ENCODE measurements around the gene TSKS. TPM values are rescaled to one million over a fixed set of nuclear protein-coding genes. Genes with fewer than 3 reads are reported as not detected.

Gene TSKS
- total and polyA plus RNA-seq, 4 donors, result 0.23 to 0.83 (median 0.61) TPM

- Histone ChIP-seq H3K27ac (ENCODE audit: low read depth in 1 of 2, low read length in 1 of 2) (no peak overlapping the region), H3K9me3 (ENCODE audit: control insufficient read depth in 4 of 4, insufficient read depth in 3 of 4, low read length in 3 of 4) (no peaks in the 10 kb centered on the region), H3K4me1 (ENCODE audit: control insufficient read depth in 5 of 5, insufficient read depth in 5 of 5, low read length in 5 of 5) (no peaks in the 10 kb centered on the region), H3K9ac (ENCODE audit: insufficient read depth in 1 of 2, low read length in 2 of 2) (no peak overlapping the region), H3K36me3 (ENCODE audit: control insufficient read depth in 4 of 4, insufficient read depth in 4 of 4, low read length in 4 of 4) (peaks cover 13 to 67% (median 48%) of the 10 kb centered on the region in 4 donors), H3K27me3 (ENCODE audit: control insufficient read depth in 3 of 3, insufficient read depth in 3 of 3, low read length in 2 of 3) (no peaks in the 10 kb centered on the region), H3K4me3 (no peak overlapping the region)
- DNase-seq (no peak), ATAC-seq (ENCODE audit: insufficient read depth, low FRiP score) (no peak)
- WGBS, 2 donors, result 97% methylated on average over 25 to 26 of the region's 26 CpGs
- no peak for TF ChIP-seq CTCF (IDR thresholded peaks at IDR 0.05; ENCODE audit: control extremely low read depth, extremely low read depth)
Observed at GRCh38 chr19:49791776-49792445, 28.8 kb upstream of the TSKS start.

DNA sequence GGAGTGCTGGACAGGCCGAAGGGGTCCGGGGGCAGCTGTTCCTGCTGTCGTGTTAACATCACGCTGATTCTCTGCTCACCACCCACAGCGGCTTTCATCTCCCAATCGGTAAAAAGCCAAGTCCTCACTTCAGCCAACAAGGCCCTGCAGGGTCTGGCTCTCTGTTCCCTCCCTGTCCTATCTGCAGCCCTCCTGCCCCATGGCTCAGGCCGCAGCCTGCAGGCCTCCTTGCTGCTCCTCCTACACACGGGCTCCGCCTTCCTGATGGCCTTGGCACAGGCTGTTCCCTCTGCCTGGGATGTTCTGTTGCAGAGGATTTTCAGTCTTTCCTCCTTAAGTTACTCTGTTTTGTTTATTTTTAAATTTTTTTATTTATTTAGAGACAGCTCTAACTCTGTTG lies 27.8 kb upstream of the TSKS start:
- no peak overlapping the region for H3K9ac ChIP-seq (ENCODE audit: insufficient read depth in 1 of 2, low read length in 2 of 2)
- TF ChIP-seq CTCF (IDR thresholded peaks at IDR 0.05; ENCODE audit: control extremely low read depth, extremely low read depth), result no peak
- H3K4me1 ChIP-seq (ENCODE audit: control insufficient read depth in 5 of 5, insufficient read depth in 5 of 5, low read length in 5 of 5), result no peaks in the 10 kb centered on the region
- peaks cover 4 to 61% (median 37%) of the 10 kb centered on the region in 4 donors for H3K36me3 ChIP-seq (ENCODE audit: control insufficient read depth in 4 of 4, insufficient read depth in 4 of 4, low read length in 4 of 4)
- H3K27me3 ChIP-seq (ENCODE audit: control insufficient read depth in 3 of 3, insufficient read depth in 3 of 3, low read length in 2 of 3), result no peaks in the 10 kb centered on the region
- ATAC-seq (ENCODE audit: insufficient read depth, low FRiP score) (no peak), DNase-seq (no peak)
- H3K4me3 ChIP-seq, result no peak overlapping the region
- no peaks in the 10 kb centered on the region for H3K9me3 ChIP-seq (ENCODE audit: control insufficient read depth in 4 of 4, insufficient read depth in 3 of 4, low read length in 3 of 4)
- no peak overlapping the region for H3K27ac ChIP-seq (ENCODE audit: low read depth in 1 of 2, low read length in 1 of 2)
- WGBS, 2 donors, result 80 to 85% methylated on average over 9 of the region's 9 CpGs

- Histone ChIP-seq H3K4me1 (ENCODE audit: control insufficient read depth in 5 of 5, insufficient read depth in 5 of 5, low read length in 5 of 5) (no peaks in the 10 kb centered on the region), H3K27me3 (ENCODE audit: control insufficient read depth in 3 of 3, insufficient read depth in 3 of 3, low read length in 2 of 3) (no peaks in the 10 kb centered on the region), H3K36me3 (ENCODE audit: control insufficient read depth in 4 of 4, insufficient read depth in 4 of 4, low read length in 4 of 4) (peaks cover 5 to 54% (median 31%) of the 10 kb centered on the region in 4 donors), H3K9ac (ENCODE audit: insufficient read depth in 1 of 2, low read length in 2 of 2) (no peak overlapping the region), H3K4me3 (no peak overlapping the region), H3K27ac (ENCODE audit: low read depth in 1 of 2, low read length in 1 of 2) (no peak overlapping the region), H3K9me3 (ENCODE audit: control insufficient read depth in 4 of 4, insufficient read depth in 3 of 4, low read length in 3 of 4) (no peaks in the 10 kb centered on the region)
- ATAC-seq (ENCODE audit: insufficient read depth, low FRiP score) (no peak), DNase-seq (no peak)
- 89 to 90% methylated on average over 10 of the region's 10 CpGs for WGBS, 2 donors
- TF ChIP-seq CTCF (IDR thresholded peaks at IDR 0.05; ENCODE audit: control extremely low read depth, extremely low read depth), result no peak
Observed at GRCh38 chr19:49788857-49789256, 25.8 kb upstream of the TSKS start.

DNA sequence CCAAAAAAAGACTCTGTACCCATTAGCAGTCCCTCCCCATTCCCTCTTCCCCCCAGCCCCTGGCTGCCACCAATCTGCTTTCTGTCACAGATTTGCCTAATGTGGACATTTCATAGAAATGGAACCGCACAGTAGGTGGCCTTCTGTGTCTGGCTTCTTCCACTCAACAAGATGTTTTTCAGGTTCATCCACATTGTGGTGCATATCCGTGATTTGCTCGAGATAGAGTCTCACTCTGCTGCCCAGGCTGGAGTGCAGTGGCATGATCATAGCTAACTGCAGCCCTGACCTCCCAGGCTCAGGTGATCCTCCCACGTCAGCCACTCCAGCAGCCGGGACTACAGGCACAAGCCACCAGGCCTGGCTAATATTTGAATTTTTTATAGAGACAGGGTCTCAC lies 24.6 kb upstream of the TSKS start:
- no peak overlapping the region for H3K9ac ChIP-seq (ENCODE audit: insufficient read depth in 1 of 2, low read length in 2 of 2)
- no peaks in the 10 kb centered on the region for H3K4me1 ChIP-seq (ENCODE audit: control insufficient read depth in 5 of 5, insufficient read depth in 5 of 5, low read length in 5 of 5)
- TF ChIP-seq CTCF (IDR thresholded peaks at IDR 0.05; ENCODE audit: control extremely low read depth, extremely low read depth), result no peak
- no peak overlapping the region for H3K27ac ChIP-seq (ENCODE audit: low read depth in 1 of 2, low read length in 1 of 2)
- H3K36me3 ChIP-seq (ENCODE audit: control insufficient read depth in 4 of 4, insufficient read depth in 4 of 4, low read length in 4 of 4), result peaks cover 16 to 55% (median 37%) of the 10 kb centered on the region in 4 donors
- DNase-seq (no peak), ATAC-seq (ENCODE audit: insufficient read depth, low FRiP score) (no peak)
- H3K4me3 ChIP-seq, result no peak overlapping the region
- no peaks in the 10 kb centered on the region for H3K9me3 ChIP-seq (ENCODE audit: control insufficient read depth in 4 of 4, insufficient read depth in 3 of 4, low read length in 3 of 4)
- 90 to 94% methylated on average over 5 of the region's 5 CpGs for WGBS, 2 donors
- H3K27me3 ChIP-seq (ENCODE audit: control insufficient read depth in 3 of 3, insufficient read depth in 3 of 3, low read length in 2 of 3), result no peaks in the 10 kb centered on the region

All from lung (tissue), 12 donors.